Osteoblast (primary cell): ENCODE results near the gene CA9. TPM values are rescaled to one million over a fixed set of nuclear protein-coding genes. Genes with fewer than 3 reads are reported as not detected.

ENCODE experiments used
- DNase-seq: peaks from one replicate; pipeline ENCODE4 v3.0.0; 2011; ENCODE audit warnings: low spot score, mixed read lengths; ENCODE audit not compliant: insufficient read length; ENCODE audit errors: missing footprints
- H2AFZ ChIP-seq: 2 replicates; pipeline ENCODE4 v1.6.0; 2011; ENCODE audit warnings: mild to moderate bottlenecking, low read length
- H3K27ac ChIP-seq: 2 replicates; pipeline ENCODE4 v1.5.1; 2011; ENCODE audit warnings: mild to moderate bottlenecking, low read depth, low read length, moderate library complexity
- H3K27me3 ChIP-seq: 2 replicates; pipeline ENCODE4 v1.6.0; 2012; ENCODE audit warnings: mild to moderate bottlenecking, control low read depth, inconsistent platforms, low read length, moderate library complexity; ENCODE audit not compliant: insufficient read depth
- H3K36me3 ChIP-seq: 2 replicates; pipeline ENCODE4 v1.5.1; 2011; ENCODE audit warnings: mild to moderate bottlenecking, low read length, control low read depth, moderate library complexity; ENCODE audit not compliant: insufficient read depth
- H3K4me1 ChIP-seq: 2 replicates; pipeline ENCODE4 v1.5.1; 2011; ENCODE audit warnings: mild to moderate bottlenecking, low read length, control low read depth, moderate library complexity; ENCODE audit not compliant: insufficient read depth
- H3K4me2 ChIP-seq: 2 replicates; pipeline ENCODE4 v1.6.0; 2011; ENCODE audit warnings: mild to moderate bottlenecking, low read length; ENCODE audit not compliant: insufficient read depth
- H3K4me3 ChIP-seq: fragments of 200-600 bp; sonication (generic); 3 replicates; pipeline ENCODE4 v1.5.1; 2012; ENCODE audit warnings: mild to moderate bottlenecking, low read length, inconsistent platforms; ENCODE audit not compliant: insufficient read depth
- H3K79me2 ChIP-seq: 2 replicates; pipeline ENCODE4 v1.6.0; 2012; ENCODE audit warnings: mild to moderate bottlenecking, low read length, control low read depth, inconsistent platforms; ENCODE audit not compliant: insufficient read depth
- H3K9me3 ChIP-seq: 2 replicates; pipeline ENCODE4 v1.5.1; 2011; ENCODE audit warnings: low read depth, low read length, control low read depth
- H4K20me1 ChIP-seq: 2 replicates; pipeline ENCODE4 v1.6.0; 2012; ENCODE audit warnings: mild to moderate bottlenecking, low read length, control low read depth; ENCODE audit not compliant: insufficient read depth
- total RNA-seq: library from RNA; depleted of rRNA; stranded (reverse); fragments of >200 nt; gene quantifications from 2 replicates; pipeline ENCODE4 v1.2.3, GENCODE V29; 2012
- TF ChIP-seq, protein P1 (sequence below): IDR thresholded peaks from 2 replicates; pipeline ENCODE4 v1.5.1; 2011; ENCODE audit warnings: mild to moderate bottlenecking, low read depth, low read length, moderate library complexity; ENCODE audit errors: extremely low read depth

CA9 gene
- total RNA-seq, 1 donor, result not detected

GRCh38 chr9:35711501-35712428, 38.0 kb downstream of the CA9 start:
- H3K36me3 ChIP-seq, result peaks cover 98% of the 10 kb centered on the region
- TF ChIP-seq, protein P1, sequence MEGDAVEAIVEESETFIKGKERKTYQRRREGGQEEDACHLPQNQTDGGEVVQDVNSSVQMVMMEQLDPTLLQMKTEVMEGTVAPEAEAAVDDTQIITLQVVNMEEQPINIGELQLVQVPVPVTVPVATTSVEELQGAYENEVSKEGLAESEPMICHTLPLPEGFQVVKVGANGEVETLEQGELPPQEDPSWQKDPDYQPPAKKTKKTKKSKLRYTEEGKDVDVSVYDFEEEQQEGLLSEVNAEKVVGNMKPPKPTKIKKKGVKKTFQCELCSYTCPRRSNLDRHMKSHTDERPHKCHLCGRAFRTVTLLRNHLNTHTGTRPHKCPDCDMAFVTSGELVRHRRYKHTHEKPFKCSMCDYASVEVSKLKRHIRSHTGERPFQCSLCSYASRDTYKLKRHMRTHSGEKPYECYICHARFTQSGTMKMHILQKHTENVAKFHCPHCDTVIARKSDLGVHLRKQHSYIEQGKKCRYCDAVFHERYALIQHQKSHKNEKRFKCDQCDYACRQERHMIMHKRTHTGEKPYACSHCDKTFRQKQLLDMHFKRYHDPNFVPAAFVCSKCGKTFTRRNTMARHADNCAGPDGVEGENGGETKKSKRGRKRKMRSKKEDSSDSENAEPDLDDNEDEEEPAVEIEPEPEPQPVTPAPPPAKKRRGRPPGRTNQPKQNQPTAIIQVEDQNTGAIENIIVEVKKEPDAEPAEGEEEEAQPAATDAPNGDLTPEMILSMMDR, result no peak
- H4K20me1 ChIP-seq, result peaks cover 24% of the 10 kb centered on the region

GRCh38 chr9:35712762-35713400, 39.2 kb downstream of the CA9 start:
- Histone ChIP-seq H3K4me2 (no peak overlapping the region), H3K9me3 (no peaks in the 10 kb centered on the region), H3K79me2 (peaks cover 43% of the 10 kb centered on the region), H4K20me1 (peaks cover 30% of the 10 kb centered on the region), H3K4me3 (no peak overlapping the region), H3K27ac (no peak overlapping the region), H3K36me3 (peaks cover 98% of the 10 kb centered on the region), H3K4me1 (no peaks in the 10 kb centered on the region), H3K27me3 (no peaks in the 10 kb centered on the region), H2AFZ (no peak overlapping the region)
- TF ChIP-seq, protein P1, result no peak
- DNase-seq, result peak; percentile 30

More at GRCh38 chr9:35711501-35712428, 38.0 kb downstream of the CA9 start:
- Histone ChIP-seq H3K4me3 (no peak overlapping the region), H2AFZ (no peak overlapping the region), H3K4me2 (no peak overlapping the region), H3K27ac (no peak overlapping the region), H3K4me1 (no peaks in the 10 kb centered on the region), H3K79me2 (peaks cover 43% of the 10 kb centered on the region), H3K9me3 (no peaks in the 10 kb centered on the region), H3K27me3 (no peaks in the 10 kb centered on the region)
- DNase-seq, result peak; percentile 48

GRCh38 chr9:35713578-35713977, 39.9 kb downstream of the CA9 start:
- Histone ChIP-seq H2AFZ (no peak overlapping the region), H3K27me3 (no peaks in the 10 kb centered on the region), H3K27ac (no peak overlapping the region), H4K20me1 (peaks cover 36% of the 10 kb centered on the region), H3K4me3 (no peak overlapping the region), H3K4me2 (no peak overlapping the region), H3K9me3 (no peaks in the 10 kb centered on the region), H3K36me3 (peaks cover 98% of the 10 kb centered on the region), H3K4me1 (no peaks in the 10 kb centered on the region), H3K79me2 (peaks cover 44% of the 10 kb centered on the region)
- TF ChIP-seq, protein P1, result no peak
- no peak for DNase-seq

DNA sequence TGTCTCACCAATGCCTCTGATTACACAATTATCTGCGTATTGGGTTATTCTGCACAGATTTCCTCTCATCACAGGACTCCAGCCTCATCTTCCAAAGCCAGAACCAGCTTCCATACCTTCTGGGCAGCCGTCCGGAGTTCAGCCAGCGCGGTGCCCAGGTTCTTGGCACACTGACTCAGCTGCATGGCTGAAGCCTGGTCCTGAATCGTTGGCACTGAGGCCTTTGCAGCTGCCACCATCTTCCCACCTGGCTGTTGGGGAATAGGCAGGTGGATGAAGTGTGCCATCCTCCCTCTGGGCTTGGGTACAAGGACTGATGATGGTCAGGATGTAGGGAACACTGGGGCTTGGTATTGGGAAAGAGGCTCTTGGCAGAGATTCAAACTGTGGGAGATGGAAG, 40.4 kb downstream of the CA9 start:
- Histone ChIP-seq H3K27me3 (no peaks in the 10 kb centered on the region), H3K4me1 (no peaks in the 10 kb centered on the region), H4K20me1 (peaks cover 41% of the 10 kb centered on the region), H2AFZ (no peak overlapping the region), H3K9me3 (no peaks in the 10 kb centered on the region), H3K4me3 (no peak overlapping the region), H3K79me2 (peaks cover 50% of the 10 kb centered on the region), H3K27ac (no peak overlapping the region), H3K4me2 (no peak overlapping the region), H3K36me3 (peaks cover 98% of the 10 kb centered on the region)
- peak; percentile 8 for DNase-seq
- TF ChIP-seq, protein P1, result no peak
